IPS DF 19.7 (cell line): ENCODE results near the gene SAMD15.
A peak's percentile ranks its signal among the peaks of the same experiment; 100 is the strongest.
"Not testable (repeated sequence)": the region's sequence is repeated elsewhere in the genome, so short reads cannot be mapped to it uniquely, and the experiment has no call there.

ENCODE experiments used
- DNase-seq: peaks from one replicate; pipeline ENCODE4 v3.0.0-alpha.2; 2013; ENCODE audit warnings: low read depth, low spot score

The SAMD15 gene

GRCh38 chr14:77376771-77377501 lies at the start of gene SAMD15, which contains the start of gene TMED8:
SAMD15 (plus strand) TSS chr14:77377379; CDS start chr14:77377419, 40 bp downstream.
TMED8 (minus strand) TSS chr14:77377094; CDS start chr14:77377053, 41 bp downstream.
- no peak for DNase-seq

- no peak for DNase-seq
These were observed 47.3 kb upstream of the SAMD15 start for GRCh38 chr14:77329872-77330271.

GRCh38 chr14:77335576-77335975 lies 41.6 kb upstream of the SAMD15 start:
- no peak for DNase-seq

DNA sequence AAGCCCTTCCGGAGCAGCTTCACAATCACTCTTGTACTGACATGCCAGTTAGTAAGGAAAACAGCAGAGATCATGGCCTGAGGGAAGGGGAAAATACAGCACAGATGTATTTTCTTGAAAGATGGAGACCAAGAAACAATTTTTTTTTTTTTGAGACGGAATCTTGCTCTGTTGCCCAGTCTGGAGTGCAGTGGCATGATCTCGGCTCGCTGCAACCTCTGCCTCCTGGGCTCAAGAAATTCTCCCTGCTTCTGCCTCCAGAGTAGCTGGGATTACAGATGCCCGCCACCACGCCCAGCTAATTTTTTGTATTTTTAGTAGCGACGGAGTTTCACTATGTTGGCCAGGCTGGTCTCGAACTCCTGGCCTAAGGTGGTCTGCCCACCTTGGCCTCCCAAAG lies 39.9 kb upstream of the SAMD15 start:
- not testable (repeated sequence) for DNase-seq

GRCh38 chr14:77337880-77338279 lies 39.3 kb upstream of the SAMD15 start:
- no peak for DNase-seq

GRCh38 chr14:77338302-77338701 lies 38.9 kb upstream of the SAMD15 start:
- peak; percentile 68 for DNase-seq

DNA sequence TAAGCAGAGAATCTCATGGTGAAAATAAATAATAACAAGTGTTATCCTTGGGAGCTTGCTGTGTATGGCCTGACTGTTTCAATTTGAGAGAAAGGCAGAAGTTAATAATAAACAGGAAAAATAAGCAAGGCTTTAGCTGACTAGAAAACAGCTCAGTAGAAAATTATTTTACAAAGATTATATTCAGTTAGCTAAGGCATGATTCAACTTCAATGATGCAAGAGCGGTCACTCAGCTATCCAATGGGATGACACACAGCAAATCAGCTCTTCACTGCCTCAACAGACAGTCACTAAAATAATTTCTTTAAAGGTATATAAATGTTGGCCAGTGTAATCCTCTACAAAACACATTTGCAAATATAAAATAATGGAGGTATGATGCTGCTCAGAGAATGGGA lies 37.8 kb upstream of the SAMD15 start:
- DNase-seq = no peak

GRCh38 chr14:77340389-77340788 lies 36.8 kb upstream of the SAMD15 start:
- DNase-seq = no peak

DNA sequence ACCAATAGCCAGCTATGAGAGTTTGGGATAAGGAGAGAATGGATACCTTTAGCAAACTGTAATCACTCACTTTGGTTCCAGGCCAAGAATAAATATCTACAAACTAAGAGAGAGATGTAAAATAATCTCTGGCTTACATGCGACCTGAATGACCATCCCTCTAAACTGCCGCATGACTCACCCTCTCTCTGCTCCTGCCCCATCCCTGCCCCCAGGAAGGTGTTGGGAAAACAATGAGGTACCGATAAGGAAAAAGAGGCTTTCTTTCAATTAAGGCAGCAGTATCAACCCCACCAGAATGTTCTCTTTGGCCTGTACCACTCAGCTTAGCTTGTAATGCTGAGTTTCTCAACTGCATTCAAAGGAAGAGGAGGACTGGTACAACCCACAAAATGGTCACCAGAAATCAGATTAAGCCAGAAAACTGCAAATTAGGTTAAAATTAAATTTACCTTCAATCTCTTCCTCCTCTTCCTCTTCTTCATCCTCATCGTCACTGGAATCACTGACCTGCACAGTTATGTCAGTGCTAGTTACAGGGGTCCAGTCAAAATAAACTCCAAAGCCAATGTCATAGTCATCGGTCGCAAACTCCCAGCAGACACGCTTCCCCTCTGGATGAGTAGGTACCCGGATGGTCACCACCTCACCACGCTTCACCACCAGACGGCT lies 34.3 kb upstream of the SAMD15 start:
- DNase-seq = no peak

GRCh38 chr14:77343662-77344061 lies 33.5 kb upstream of the SAMD15 start:
- no peak for DNase-seq

DNA sequence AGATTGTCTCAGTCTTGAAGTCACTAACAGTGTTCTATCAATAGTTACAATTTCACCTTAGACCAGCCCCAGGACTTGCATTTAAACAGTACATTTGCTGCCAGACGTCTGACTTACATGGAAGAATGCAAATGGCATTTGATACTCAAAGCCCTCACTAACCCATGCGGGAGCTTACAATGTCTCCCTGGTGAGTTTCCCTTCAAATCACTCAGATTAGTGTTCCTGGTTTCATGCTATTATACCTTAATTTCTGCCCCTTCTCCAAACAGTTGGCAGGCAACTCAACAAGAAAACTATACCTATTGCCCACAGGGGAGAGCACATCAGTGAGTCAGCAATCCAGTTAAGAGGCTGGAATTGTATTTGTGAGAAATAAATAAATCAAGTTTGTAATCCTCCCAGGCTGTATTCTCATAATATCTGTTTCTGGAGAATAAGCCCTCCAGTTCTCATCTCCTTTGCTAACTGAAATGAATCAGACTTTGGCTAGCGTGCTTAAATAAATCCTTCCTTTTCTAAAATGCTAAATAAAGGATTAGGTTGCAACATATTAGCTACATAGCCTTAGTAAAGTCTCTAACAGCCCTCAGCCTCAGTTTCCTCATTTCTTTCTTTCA lies 32.7 kb upstream of the SAMD15 start:
- no peak for DNase-seq

DNA sequence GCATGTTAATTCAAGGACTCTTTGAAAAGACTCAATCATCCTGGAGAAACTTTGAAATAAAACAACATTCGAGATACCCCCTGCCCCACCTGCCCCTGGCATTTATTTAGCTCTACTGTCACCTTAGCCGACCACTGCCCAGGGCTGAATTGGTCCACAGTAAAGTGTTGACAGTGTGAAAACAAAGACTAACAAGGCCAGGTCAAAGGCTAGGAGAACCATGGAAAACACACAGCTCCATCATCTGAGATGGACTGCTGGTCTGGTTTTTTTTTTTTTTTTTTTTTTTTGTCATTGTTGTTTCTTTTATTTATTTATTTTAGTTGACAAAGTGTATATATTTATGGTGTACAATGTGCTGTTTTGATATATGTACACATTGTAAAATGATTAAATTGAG lies 30.7 kb upstream of the SAMD15 start:
- DNase-seq = no peak

- no peak for DNase-seq
These were observed 29.4 kb upstream of the SAMD15 start for GRCh38 chr14:77347751-77348150.

- DNase-seq = no peak
These were observed 23.6 kb upstream of the SAMD15 start for GRCh38 chr14:77353469-77354141.

GRCh38 chr14:77355811-77356210 lies 21.4 kb upstream of the SAMD15 start:
- no peak for DNase-seq

DNA sequence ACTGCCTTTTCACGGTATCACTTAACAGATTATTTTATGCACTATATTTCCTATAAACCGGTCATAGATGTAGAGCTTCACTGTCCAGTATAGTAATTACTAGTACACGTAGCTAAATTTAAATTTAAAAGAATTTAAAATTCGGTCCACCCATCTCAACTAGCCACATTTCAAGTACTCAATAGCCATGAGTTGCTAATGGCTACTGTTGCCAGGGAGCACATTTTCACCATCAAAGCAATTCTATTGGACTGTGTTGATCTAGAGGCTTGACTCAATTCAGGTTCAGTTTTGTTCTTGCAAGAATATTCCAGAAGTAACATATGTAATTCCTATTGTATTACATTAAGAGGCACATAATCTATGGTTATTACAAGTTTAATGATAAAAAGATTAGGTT lies 20.3 kb upstream of the SAMD15 start:
- DNase-seq = no peak

DNA sequence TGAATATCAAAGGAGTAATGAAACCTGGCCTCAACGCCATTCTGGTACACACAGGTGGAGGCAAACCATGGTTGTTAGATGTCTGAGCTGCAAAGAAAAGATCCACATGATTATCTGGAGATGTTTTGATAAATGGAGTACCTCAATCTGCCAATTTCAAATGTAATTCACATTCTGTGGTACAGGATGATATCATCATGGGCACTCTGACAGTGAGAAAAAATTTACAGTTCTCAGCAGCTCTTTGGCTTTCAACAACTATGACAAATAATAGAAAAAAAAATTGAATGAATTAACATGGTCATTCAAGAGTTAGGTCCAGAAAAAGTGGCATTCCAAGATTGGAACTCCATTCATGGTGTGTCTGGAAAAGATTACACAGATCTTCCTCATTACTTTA lies 17.6 kb upstream of the SAMD15 start:
- DNase-seq = no peak

DNA sequence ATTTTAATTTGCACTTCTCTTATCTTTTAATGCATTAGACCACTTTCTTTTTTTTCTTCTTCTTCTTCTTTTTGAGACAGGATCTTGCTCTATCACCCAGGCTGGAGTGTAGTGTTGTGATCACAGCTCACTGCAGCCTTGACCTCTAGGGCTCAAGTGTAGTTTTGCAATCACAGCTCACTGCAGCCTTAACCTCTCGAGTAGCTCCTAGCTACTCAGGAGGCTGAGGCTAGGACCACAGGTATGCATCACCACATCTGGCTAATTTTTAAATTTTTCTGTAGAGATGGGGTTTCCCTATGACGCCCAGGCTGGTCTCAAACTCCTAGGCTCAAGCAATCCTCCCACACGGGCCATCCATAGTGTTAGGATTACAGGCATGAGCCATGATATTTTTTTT lies 13.0 kb upstream of the SAMD15 start:
- DNase-seq = no peak

- no peak for DNase-seq
These were observed 7.9 kb upstream of the SAMD15 start for GRCh38 chr14:77369285-77369684.

- no peak for DNase-seq
These were observed 4.8 kb upstream of the SAMD15 start for GRCh38 chr14:77372304-77372841.

GRCh38 chr14:77375164-77375950 lies 1.8 kb upstream of the SAMD15 start:
- DNase-seq = no peak
